ENCODE results near the gene PILRA. TPM values are rescaled to one million over a fixed set of nuclear protein-coding genes. Genes with fewer than 3 reads are reported as not detected.
"Not testable (repeated sequence)": the region's sequence is repeated elsewhere in the genome, so short reads cannot be mapped to it uniquely, and the experiment has no call there.

The PILRA gene
- total RNA-seq, 1 donor from 2014 or later = not detected

DNA sequence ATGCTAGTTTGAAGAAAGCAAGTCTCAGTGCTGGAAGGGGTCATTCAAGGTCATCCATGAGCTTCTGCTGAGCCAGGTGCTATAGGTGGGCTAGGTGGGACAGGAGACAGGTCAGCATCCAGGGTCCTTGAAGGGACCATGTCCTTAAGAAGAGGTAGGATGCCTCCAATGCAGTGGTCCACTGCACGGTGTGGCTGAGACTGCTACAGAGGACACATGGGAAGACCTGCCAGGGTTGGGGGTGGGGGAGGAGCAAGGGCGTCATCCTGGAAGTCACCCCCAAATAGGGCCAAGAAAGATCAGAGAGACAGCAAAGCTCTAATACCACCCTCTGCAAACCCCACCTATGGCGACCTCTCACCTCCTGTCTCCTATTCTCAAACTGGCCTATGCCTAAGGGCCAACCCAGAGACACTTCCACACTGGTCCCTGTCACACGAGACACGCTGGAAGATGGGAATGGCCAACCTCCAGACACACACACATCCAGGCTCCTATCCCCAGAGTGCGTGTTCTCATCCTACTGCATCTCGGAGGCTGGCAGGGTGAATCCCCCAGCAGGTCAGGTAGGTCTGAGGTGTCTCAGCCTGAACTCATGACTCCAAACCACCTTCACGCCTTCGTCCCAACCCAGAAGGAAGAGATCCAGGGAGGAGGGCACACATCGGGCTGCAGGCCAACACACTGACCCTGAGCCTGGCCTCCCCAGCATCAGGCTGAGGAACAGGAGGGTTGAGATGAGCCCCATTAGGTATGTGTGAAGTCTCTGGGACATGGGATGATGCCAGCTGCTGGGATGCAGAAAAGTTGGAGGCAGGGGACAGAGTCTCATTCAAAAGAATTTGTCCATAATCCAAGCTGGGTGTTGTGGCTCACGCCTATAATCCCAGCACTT, 68.6 kb downstream of the PILRA start:
- Histone ChIP-seq H3K36me3 (ENCODE audit: control insufficient read depth, insufficient read depth, low read length) (no peaks in the 10 kb centered on the region), H3K4me3 (ENCODE audit: low read depth, low read length) (no peak overlapping the region), H3K27me3 (ENCODE audit: control insufficient read depth, insufficient read depth, low read length) (no peaks in the 10 kb centered on the region)
- DNase-seq (ENCODE audit: low read depth) = no peak
- TF ChIP-seq, protein P1, sequence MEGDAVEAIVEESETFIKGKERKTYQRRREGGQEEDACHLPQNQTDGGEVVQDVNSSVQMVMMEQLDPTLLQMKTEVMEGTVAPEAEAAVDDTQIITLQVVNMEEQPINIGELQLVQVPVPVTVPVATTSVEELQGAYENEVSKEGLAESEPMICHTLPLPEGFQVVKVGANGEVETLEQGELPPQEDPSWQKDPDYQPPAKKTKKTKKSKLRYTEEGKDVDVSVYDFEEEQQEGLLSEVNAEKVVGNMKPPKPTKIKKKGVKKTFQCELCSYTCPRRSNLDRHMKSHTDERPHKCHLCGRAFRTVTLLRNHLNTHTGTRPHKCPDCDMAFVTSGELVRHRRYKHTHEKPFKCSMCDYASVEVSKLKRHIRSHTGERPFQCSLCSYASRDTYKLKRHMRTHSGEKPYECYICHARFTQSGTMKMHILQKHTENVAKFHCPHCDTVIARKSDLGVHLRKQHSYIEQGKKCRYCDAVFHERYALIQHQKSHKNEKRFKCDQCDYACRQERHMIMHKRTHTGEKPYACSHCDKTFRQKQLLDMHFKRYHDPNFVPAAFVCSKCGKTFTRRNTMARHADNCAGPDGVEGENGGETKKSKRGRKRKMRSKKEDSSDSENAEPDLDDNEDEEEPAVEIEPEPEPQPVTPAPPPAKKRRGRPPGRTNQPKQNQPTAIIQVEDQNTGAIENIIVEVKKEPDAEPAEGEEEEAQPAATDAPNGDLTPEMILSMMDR (IDR thresholded peaks at IDR 0.05; ENCODE audit: insufficient read depth, low read length, poor library complexity, severe bottlenecking) = no peak

DNA sequence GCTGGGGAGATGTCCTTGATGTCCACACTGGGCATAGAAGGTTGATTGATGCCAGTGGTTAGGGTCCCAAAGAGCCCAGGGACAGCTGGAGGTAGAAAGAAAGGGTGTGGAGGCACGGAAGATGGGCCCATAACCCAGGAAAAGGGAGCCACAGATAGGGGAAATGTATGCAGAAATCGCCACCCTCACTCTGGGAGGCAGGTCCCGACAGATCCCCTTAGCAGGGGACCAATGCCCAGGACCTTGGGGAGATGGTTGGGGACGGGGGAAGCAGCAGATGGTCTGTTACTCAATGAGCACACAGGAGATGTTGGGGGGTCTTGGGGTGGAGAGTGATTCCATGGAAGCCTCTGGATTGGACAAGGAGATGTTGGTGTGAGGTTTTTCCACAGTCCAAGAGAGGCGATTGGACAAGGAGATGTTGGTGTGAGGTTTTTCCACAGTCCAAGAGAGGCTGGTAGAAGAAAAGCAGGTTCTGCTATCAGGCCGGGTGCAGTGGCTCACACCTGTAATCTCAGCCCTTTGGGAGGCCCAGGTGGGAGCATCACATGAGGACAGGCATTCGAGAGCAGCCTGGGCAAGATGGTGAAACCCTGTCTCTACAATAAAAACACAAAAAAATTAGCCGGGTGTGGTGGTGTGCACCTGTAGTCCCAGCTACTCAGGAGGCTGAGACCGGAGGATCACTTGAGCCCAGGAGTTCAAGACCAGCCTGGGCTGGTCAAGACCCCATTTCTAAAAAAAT, 70.0 kb downstream of the PILRA start:
- H3K27me3 ChIP-seq (ENCODE audit: control insufficient read depth, insufficient read depth, low read length) = no peaks in the 10 kb centered on the region
- no peak for DNase-seq (ENCODE audit: low read depth)
- H3K4me3 ChIP-seq (ENCODE audit: low read depth, low read length) = no peak overlapping the region
- no peaks in the 10 kb centered on the region for H3K36me3 ChIP-seq (ENCODE audit: control insufficient read depth, insufficient read depth, low read length)
- TF ChIP-seq, protein P1 (IDR thresholded peaks at IDR 0.05; ENCODE audit: insufficient read depth, low read length, poor library complexity, severe bottlenecking) = no peak

DNA sequence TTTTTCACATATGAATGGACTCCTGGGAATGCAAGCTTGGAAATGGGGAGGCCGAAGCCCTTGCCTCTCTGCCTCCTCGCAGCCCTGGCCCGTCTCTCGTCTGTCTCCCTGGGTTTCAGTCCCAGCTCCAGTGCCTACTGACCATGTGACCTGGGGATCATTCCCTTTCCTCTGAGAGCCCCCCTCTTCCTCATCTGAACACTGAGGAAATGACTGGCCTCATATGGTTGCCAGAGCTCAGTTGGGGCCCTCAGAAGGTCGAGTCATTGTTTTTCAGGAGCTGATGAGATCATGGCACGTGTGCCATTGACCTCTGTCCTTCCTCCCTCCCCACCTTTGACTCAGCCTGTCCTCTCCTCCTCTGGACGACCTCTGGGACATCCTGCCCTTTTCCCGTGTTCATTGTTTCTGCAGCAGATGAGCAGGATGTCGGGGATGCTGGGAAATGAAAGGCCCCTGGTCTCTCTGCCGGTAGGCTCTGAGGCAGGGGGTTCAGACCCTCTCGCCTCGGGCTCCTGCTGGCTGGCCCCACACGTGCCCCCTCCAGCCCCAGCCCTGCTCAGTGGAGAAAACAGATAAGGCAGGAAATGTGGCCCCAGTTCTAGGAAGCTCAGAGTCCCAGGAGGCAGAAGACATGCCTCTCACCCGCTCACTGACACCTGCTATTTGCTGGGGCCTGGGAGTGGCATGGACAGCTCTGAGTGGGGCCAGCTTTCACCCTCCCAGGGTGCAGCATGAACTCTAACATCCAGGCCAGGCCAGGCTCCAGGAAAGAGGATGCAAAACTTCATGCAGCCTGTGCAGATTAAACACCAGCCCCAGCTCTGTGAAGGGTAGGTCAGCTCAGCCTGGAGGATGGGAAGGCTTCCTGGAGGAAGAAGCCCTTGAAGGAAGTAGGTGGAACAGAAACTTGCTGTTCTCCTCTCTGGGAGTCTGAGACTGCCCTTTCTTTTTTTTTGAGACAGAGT, 71.3 kb downstream of the PILRA start:
- DNase-seq (ENCODE audit: low read depth) = no peak
- no peaks in the 10 kb centered on the region for H3K36me3 ChIP-seq (ENCODE audit: control insufficient read depth, insufficient read depth, low read length)
- no peak overlapping the region for H3K4me3 ChIP-seq (ENCODE audit: low read depth, low read length)
- no peaks in the 10 kb centered on the region for H3K27me3 ChIP-seq (ENCODE audit: control insufficient read depth, insufficient read depth, low read length)
- TF ChIP-seq, protein P1 (IDR thresholded peaks at IDR 0.05; ENCODE audit: insufficient read depth, low read length, poor library complexity, severe bottlenecking) = no peak

DNA sequence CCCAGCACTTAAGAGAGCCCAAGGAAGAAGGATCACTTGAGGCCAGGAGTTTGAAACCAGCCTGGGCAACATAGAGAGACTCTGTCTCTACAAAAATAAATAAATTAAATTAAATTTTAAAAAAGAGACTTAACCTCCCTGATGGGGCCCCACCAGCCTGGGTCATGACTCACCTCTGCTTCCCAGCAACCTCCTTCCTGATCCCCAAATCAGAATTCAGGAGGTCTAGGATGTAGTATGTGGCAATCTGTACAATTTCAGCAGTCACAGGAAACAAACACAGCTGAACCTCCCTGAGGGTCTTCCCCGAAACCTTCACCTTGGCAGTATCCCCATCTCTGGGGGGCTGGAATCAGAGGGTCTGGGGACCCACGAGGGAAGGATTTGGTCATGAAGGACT, 72.8 kb downstream of the PILRA start:
- H3K36me3 ChIP-seq (ENCODE audit: control insufficient read depth, insufficient read depth, low read length) = no peaks in the 10 kb centered on the region
- DNase-seq (ENCODE audit: low read depth) = no peak
- TF ChIP-seq, protein P1 (IDR thresholded peaks at IDR 0.05; ENCODE audit: insufficient read depth, low read length, poor library complexity, severe bottlenecking) = no peak

DNA sequence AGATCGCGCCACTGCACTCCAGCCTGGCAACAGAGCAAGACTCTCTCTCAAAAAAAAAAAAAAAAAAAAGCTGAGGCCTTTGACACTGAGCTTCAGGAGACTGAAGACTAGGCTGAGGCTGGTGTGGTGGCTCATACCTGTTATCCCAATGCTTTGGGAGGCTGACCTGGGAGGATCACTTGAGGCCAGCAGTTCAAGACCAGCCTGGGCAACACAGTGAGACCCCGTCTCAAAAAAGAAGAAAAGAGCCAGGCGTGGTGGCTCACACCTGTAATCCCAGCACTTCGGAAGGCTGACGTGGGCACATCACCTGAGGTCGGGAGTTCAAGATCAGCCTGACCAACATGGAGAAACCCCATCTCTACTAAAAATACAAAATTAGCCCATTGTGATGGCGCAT, 74.1 kb downstream of the PILRA start:
- not testable (repeated sequence) for H3K4me3 ChIP-seq (ENCODE audit: low read depth, low read length); H3K36me3 ChIP-seq (ENCODE audit: control insufficient read depth, insufficient read depth, low read length); H3K27me3 ChIP-seq (ENCODE audit: control insufficient read depth, insufficient read depth, low read length); DNase-seq (ENCODE audit: low read depth)

More for the DNA sequence above, 72.8 kb downstream of the PILRA start:
- no peak overlapping the region for H3K4me3 ChIP-seq (ENCODE audit: low read depth, low read length)
- no peaks in the 10 kb centered on the region for H3K27me3 ChIP-seq (ENCODE audit: control insufficient read depth, insufficient read depth, low read length)
